ENCODE results near the gene MYLIP. TPM values are rescaled to one million over a fixed set of nuclear protein-coding genes. Genes with fewer than 3 reads are reported as not detected.

MYLIP gene
- total and polyA plus RNA-seq, 2 of the 4 experiments (the other 2 are of a cell fraction), result 1.8 to 3.2 TPM

DNA sequence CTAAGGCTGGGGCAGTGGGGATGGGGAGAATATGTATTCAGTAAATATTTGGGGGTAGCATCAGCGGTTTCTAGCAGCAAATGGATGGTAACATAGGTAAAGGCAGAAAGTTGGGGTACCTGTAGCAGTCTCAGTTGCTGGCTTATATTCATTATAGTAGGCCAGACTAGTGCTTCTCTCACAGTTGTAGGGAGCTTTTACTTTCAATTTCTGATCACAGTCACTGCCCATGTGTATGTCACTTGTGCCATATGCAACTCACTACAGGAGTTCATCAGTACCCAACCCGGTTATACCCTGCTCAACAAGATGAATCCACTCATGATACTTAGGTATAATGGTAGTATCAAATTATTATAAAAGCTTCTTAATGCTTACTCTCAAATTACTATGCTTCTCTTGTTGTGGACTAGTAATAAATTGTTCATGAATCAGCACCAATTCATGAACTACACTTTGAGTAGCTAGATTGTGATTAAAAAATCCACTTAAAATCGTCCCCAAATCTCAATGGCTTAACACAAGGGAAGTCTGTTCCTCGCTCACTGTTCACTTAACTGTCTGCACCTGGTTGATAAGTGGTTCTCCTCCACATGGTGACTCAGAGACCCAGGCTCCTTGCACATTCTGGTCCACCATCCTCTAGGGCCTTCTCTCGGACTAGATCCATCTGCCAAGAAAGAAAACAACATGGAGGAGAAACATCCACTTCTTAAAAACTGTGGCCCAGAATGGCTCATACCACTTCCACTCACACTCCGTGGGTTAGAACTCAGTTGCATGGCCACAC is 31.3 kb upstream of the MYLIP start:
- no peak overlapping the region for H3K27ac ChIP-seq (ENCODE audit: insufficient read depth, low read length)
- H2AK5ac ChIP-seq (ENCODE audit: low read depth, low read length), result no peak overlapping the region
- BruUV-seq (replicated peaks), result no TSS peak
- no peak overlapping the region for H3K4me3 ChIP-seq (ENCODE audit: insufficient read depth, low read depth, low read length)
- no peak overlapping the region for H4K91ac ChIP-seq (ENCODE audit: insufficient read depth, low read depth, low read length)
- H3K23ac ChIP-seq (ENCODE audit: low read depth, low read length), result no peak overlapping the region
- WGBS, 2 experiments (ENCODE audit: extremely low coverage in 2 of 2, insufficient read length in 1 of 2), result no CpG with 5 or more reads among the region's 6 CpGs
- dilution Hi-C loops (cut with HindIII; ENCODE audit: low sequenced_read_pairs, unreplicated experiment), result no loop called here
- no peaks in the 10 kb centered on the region for H3K4me1 ChIP-seq (ENCODE audit: control insufficient read depth, insufficient read depth, low read length)
- ATAC-seq (ENCODE audit: low read depth) (no peak), DNase-seq (no peak)
- H3K27me3 ChIP-seq (ENCODE audit: control insufficient read depth, insufficient read depth, low read length), result peaks cover 14% of the 10 kb centered on the region
- no peak overlapping the region for H2BK120ac ChIP-seq (ENCODE audit: low read depth, low read length)
- no peak overlapping the region for H2AK9ac ChIP-seq (replicated peaks; ENCODE audit: low read depth, low read length, poor library complexity)
- H4K8ac ChIP-seq (ENCODE audit: low read depth in 2 of 2, low read length in 2 of 2), result no peak overlapping the region
- H4K20me1 ChIP-seq (ENCODE audit: insufficient read depth, low read length), result no peaks in the 10 kb centered on the region
- H3K4ac ChIP-seq (ENCODE audit: low read depth, low read length), result no peak overlapping the region
- no peak overlapping the region for H3K4me2 ChIP-seq (ENCODE audit: low read depth, low read length)
- H3K79me1 ChIP-seq (ENCODE audit: low read depth in 1 of 2, low read length in 2 of 2), result no peaks in the 10 kb centered on the region
- no peak overlapping the region for H2AFZ ChIP-seq (replicated peaks; ENCODE audit: low read length, poor library complexity)
- no peak for TF ChIP-seq POLR2A (IDR thresholded peaks at IDR 0.05; ENCODE audit: low read depth, low read length)
- TF ChIP-seq, protein P1, sequence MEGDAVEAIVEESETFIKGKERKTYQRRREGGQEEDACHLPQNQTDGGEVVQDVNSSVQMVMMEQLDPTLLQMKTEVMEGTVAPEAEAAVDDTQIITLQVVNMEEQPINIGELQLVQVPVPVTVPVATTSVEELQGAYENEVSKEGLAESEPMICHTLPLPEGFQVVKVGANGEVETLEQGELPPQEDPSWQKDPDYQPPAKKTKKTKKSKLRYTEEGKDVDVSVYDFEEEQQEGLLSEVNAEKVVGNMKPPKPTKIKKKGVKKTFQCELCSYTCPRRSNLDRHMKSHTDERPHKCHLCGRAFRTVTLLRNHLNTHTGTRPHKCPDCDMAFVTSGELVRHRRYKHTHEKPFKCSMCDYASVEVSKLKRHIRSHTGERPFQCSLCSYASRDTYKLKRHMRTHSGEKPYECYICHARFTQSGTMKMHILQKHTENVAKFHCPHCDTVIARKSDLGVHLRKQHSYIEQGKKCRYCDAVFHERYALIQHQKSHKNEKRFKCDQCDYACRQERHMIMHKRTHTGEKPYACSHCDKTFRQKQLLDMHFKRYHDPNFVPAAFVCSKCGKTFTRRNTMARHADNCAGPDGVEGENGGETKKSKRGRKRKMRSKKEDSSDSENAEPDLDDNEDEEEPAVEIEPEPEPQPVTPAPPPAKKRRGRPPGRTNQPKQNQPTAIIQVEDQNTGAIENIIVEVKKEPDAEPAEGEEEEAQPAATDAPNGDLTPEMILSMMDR (conservative IDR thresholded peaks at IDR 0.05; ENCODE audit: low read depth, low read length), result no peak
- no peak for TF ChIP-seq CHD1 (IDR thresholded peaks at IDR 0.05; ENCODE audit: low read depth, low read length)
- TF ChIP-seq MAFK (IDR thresholded peaks at IDR 0.05; ENCODE audit: low read depth, low read length), result no peak
- no peak for TF ChIP-seq CEBPB (IDR thresholded peaks at IDR 0.05; ENCODE audit: low read depth, low read length)
- no peak for TF ChIP-seq RCOR1 (IDR thresholded peaks at IDR 0.05; ENCODE audit: insufficient replicate concordance, low read length)
- TF ChIP-seq SMC3 (IDR thresholded peaks at IDR 0.05; ENCODE audit: low read depth, low read length), result no peak
- TF ChIP-seq RAD21 (IDR thresholded peaks at IDR 0.05; ENCODE audit: low read length), result no peak
- TF ChIP-seq, protein P2, sequence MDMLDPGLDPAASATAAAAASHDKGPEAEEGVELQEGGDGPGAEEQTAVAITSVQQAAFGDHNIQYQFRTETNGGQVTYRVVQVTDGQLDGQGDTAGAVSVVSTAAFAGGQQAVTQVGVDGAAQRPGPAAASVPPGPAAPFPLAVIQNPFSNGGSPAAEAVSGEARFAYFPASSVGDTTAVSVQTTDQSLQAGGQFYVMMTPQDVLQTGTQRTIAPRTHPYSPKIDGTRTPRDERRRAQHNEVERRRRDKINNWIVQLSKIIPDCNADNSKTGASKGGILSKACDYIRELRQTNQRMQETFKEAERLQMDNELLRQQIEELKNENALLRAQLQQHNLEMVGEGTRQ (IDR thresholded peaks at IDR 0.05; ENCODE audit: low read depth, low read length), result no peak
- no peak for TF ChIP-seq BHLHE40 (IDR thresholded peaks at IDR 0.05; ENCODE audit: low read depth, low read length)
- no peak for TF ChIP-seq MXI1 (IDR thresholded peaks at IDR 0.05; ENCODE audit: borderline replicate concordance, low read depth, low read length)
- TF ChIP-seq FOS (IDR thresholded peaks at IDR 0.05; ENCODE audit: low read depth, low read length), result no peak
- TF ChIP-seq RFX5 (IDR thresholded peaks at IDR 0.05; ENCODE audit: low read depth, low read length), result no peak
- no peak for TF ChIP-seq NFE2L2 (IDR thresholded peaks at IDR 0.05; ENCODE audit: low read depth, low read length)
- TF ChIP-seq, protein P3, sequence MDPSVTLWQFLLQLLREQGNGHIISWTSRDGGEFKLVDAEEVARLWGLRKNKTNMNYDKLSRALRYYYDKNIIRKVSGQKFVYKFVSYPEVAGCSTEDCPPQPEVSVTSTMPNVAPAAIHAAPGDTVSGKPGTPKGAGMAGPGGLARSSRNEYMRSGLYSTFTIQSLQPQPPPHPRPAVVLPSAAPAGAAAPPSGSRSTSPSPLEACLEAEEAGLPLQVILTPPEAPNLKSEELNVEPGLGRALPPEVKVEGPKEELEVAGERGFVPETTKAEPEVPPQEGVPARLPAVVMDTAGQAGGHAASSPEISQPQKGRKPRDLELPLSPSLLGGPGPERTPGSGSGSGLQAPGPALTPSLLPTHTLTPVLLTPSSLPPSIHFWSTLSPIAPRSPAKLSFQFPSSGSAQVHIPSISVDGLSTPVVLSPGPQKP (IDR thresholded peaks at IDR 0.05; ENCODE audit: borderline replicate concordance, low read depth, low read length), result no peak
- no peak for TF ChIP-seq MAZ (IDR thresholded peaks at IDR 0.05; ENCODE audit: borderline replicate concordance, low read depth, low read length)
- intact Hi-C loops (cut with micrococcal nuclease), result no loop called here
- in situ Hi-C loops (cut with MboI; ENCODE audit: low sequenced_read_pairs), result no loop called here
- H3K9me1 ChIP-seq (ENCODE audit: insufficient read depth, low read length), result no peaks in the 10 kb centered on the region
- H2BK5ac ChIP-seq (ENCODE audit: low read depth, low read length, poor library complexity, severe bottlenecking), result no peak overlapping the region
- H3K36me3 ChIP-seq (ENCODE audit: control insufficient read depth, insufficient read depth, low read length), result no peaks in the 10 kb centered on the region
- POLR2A ChIA-PET (ENCODE audit: unreplicated experiment), result no interaction called here
- H2BK20ac ChIP-seq (ENCODE audit: low read depth, low read length), result no peak overlapping the region
- no peak overlapping the region for H2BK15ac ChIP-seq (ENCODE audit: low read depth, low read length)
- peaks cover 2% of the 10 kb centered on the region; the same call in 1 of the 2 replicates for H3K9me3 ChIP-seq (ENCODE audit: control insufficient read depth, insufficient read depth, low read length)
- CTCF ChIA-PET, result no interaction called here
- H3K18ac ChIP-seq (ENCODE audit: low read depth, low read length), result no peak overlapping the region
- H3K14ac ChIP-seq (replicated peaks; ENCODE audit: low read depth, low read length), result no peak overlapping the region
- H4K5ac ChIP-seq (ENCODE audit: low read depth, low read length), result no peak overlapping the region
- H3K56ac ChIP-seq (ENCODE audit: extremely low read depth, insufficient read depth, low read length), result no peak overlapping the region
- no peak overlapping the region for H3K9ac ChIP-seq (ENCODE audit: low read depth, low read length)
